Measurements from ENCODE around the gene ZIC2. TPM values are rescaled to one million over a fixed set of nuclear protein-coding genes. Genes with fewer than 3 reads are reported as not detected.

Gene ZIC2
- total RNA-seq, 1 experiment from 2014 or later, result 44.4 TPM

DNA sequence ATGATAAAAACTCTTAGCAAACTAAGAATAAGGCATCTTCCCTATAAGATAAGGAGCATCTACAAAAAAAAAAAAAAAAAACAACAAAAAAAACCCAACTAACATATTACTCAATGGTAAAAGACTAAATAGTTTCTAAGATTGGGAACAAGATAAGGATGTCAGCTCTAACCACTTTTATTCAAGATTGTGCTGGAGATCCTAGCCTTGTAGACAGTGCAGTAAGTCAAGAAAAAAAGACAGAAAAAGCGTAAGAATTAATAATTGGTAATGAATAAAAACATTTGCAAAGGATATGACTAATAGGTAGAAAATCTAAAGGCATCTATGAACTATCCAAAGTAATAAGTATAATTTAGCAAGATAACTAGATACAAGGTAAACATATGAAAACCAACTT is 33.0 kb downstream of the ZIC2 start:
- no peaks in the 10 kb centered on the region for H3K79me2 ChIP-seq (ENCODE audit: insufficient read depth, low read length)
- H3K27me3 ChIP-seq (ENCODE audit: insufficient read depth, low read length), result no peaks in the 10 kb centered on the region
- no peaks in the 10 kb centered on the region for H3K9me2 ChIP-seq (ENCODE audit: insufficient read depth)
- H4K20me1 ChIP-seq (ENCODE audit: insufficient read depth), result no peaks in the 10 kb centered on the region
- POLR2A ChIA-PET, result no interaction called here
- RAD21 ChIA-PET (ENCODE audit: low non-redundant PET in 1 of 2, low total read pairs in 2 of 2, uncharacterized antibody in 2 of 2, unreplicated experiment in 2 of 2), result no interaction called here
- no peak for TF ChIP-seq JUND (IDR thresholded peaks at IDR 0.05)
- no peak overlapping the region for H3K9ac ChIP-seq (ENCODE audit: low read length)
- no peak overlapping the region for H2AFZ ChIP-seq (ENCODE audit: low read depth, low read length, poor library complexity, severe bottlenecking)
- no peak overlapping the region for H3K4me2 ChIP-seq (ENCODE audit: low read length)
- ATAC-seq (no peak), DNase-seq (ENCODE audit: low read depth, low spot score) (no peak)
- CTCF ChIA-PET, result no interaction called here
- intact Hi-C loops (cut with micrococcal nuclease), result no loop called here
- no peak overlapping the region for H3K27ac ChIP-seq (ENCODE audit: low read depth, low read length)
- BruUV-seq (replicated peaks), result no TSS peak
- no peaks in the 10 kb centered on the region for H3K9me3 ChIP-seq (ENCODE audit: control insufficient read depth in 1 of 2, insufficient read depth in 1 of 2, low read depth in 1 of 2, low read length in 2 of 2)
- H3K36me3 ChIP-seq (ENCODE audit: control insufficient read depth in 1 of 2, insufficient read depth in 2 of 2, low read length in 2 of 2), result no peaks in the 10 kb centered on the region
- H3K4me3 ChIP-seq (replicated peaks in 1 of 2; ENCODE audit: low read depth in 1 of 2, low read length in 2 of 2), result no peak overlapping the region
- H3K4me1 ChIP-seq (ENCODE audit: control insufficient read depth in 1 of 2, insufficient read depth in 2 of 2, low read length in 2 of 2), result no peaks in the 10 kb centered on the region

DNA sequence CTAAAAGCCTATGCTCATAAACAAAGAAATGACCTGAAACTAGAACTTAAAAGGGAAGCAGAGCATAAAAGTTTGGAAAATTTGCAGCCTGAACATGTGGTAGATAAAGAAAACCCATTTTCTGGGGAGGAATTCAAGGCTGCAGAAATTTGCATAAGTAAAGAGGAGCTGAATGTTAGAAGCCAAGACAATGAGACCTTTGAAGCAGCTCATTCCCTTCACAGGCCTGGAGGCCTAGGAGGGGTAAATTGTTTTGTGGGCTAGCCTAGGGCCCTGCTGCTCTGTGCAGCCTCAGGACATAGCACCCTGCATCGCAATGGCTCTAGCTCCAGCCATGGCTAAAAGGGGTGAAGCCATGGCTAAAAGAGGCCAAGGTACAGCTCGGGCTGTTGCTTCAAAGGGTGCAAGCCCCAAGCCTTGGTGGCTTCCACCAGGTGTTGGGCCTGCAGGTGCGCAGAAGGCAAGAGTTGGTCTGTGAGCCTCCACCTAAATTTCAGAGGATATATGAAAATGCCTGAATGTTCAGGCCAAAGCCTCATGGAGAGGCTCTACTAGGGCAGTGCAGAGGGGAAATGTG is 38.3 kb downstream of the ZIC2 start:
- no TSS peak for BruUV-seq (replicated peaks)
- no peak overlapping the region for H2AFZ ChIP-seq (ENCODE audit: low read depth, low read length, poor library complexity, severe bottlenecking)
- H3K4me3 ChIP-seq (replicated peaks in 1 of 2; ENCODE audit: low read depth in 1 of 2, low read length in 2 of 2), result no peak overlapping the region
- H3K79me2 ChIP-seq (ENCODE audit: insufficient read depth, low read length), result no peaks in the 10 kb centered on the region
- no peak overlapping the region for H3K4me2 ChIP-seq (ENCODE audit: low read length)
- no peak overlapping the region for H3K27ac ChIP-seq (ENCODE audit: low read depth, low read length)
- no peaks in the 10 kb centered on the region for H3K4me1 ChIP-seq (ENCODE audit: control insufficient read depth in 1 of 2, insufficient read depth in 2 of 2, low read length in 2 of 2)
- H3K9me3 ChIP-seq (ENCODE audit: control insufficient read depth in 1 of 2, insufficient read depth in 1 of 2, low read depth in 1 of 2, low read length in 2 of 2), result no peaks in the 10 kb centered on the region
- ChIA-PET CTCF (no interaction called here), RAD21 (ENCODE audit: low non-redundant PET in 1 of 2, low total read pairs in 2 of 2, uncharacterized antibody in 2 of 2, unreplicated experiment in 2 of 2) (no interaction called here), POLR2A (no interaction called here)
- no peak for ATAC-seq
- DNase-seq (ENCODE audit: low read depth, low spot score), result no peak
- H4K20me1 ChIP-seq (ENCODE audit: insufficient read depth), result no peaks in the 10 kb centered on the region
- no peaks in the 10 kb centered on the region for H3K9me2 ChIP-seq (ENCODE audit: insufficient read depth)
- no peaks in the 10 kb centered on the region for H3K27me3 ChIP-seq (ENCODE audit: insufficient read depth, low read length)
- intact Hi-C loops (cut with micrococcal nuclease), result no loop called here
- H3K9ac ChIP-seq (ENCODE audit: low read length), result no peak overlapping the region
- TF ChIP-seq POLR2AphosphoS5 (IDR thresholded peaks at IDR 0.05; ENCODE audit: low read depth, low read length) (no peak), EZH2phosphoT487 (IDR thresholded peaks at IDR 0.05; ENCODE audit: borderline replicate concordance) (no peak), EZH2 (IDR thresholded peaks at IDR 0.05) (no peak), POLR2A (IDR thresholded peaks at IDR 0.05; ENCODE audit: borderline replicate concordance, extremely low read depth, insufficient read depth, insufficient read length) (no peak), ZFX (IDR thresholded peaks at IDR 0.05) (no peak), SP1 (IDR thresholded peaks at IDR 0.05; ENCODE audit: low read depth) (no peak), SRF (IDR thresholded peaks at IDR 0.05; ENCODE audit: low read depth) (no peak), ELF1 (IDR thresholded peaks at IDR 0.05; ENCODE audit: borderline replicate concordance, low read depth) (no peak), CEBPB (IDR thresholded peaks at IDR 0.05; ENCODE audit: low read depth) (no peak)
- TF ChIP-seq, protein P1, sequence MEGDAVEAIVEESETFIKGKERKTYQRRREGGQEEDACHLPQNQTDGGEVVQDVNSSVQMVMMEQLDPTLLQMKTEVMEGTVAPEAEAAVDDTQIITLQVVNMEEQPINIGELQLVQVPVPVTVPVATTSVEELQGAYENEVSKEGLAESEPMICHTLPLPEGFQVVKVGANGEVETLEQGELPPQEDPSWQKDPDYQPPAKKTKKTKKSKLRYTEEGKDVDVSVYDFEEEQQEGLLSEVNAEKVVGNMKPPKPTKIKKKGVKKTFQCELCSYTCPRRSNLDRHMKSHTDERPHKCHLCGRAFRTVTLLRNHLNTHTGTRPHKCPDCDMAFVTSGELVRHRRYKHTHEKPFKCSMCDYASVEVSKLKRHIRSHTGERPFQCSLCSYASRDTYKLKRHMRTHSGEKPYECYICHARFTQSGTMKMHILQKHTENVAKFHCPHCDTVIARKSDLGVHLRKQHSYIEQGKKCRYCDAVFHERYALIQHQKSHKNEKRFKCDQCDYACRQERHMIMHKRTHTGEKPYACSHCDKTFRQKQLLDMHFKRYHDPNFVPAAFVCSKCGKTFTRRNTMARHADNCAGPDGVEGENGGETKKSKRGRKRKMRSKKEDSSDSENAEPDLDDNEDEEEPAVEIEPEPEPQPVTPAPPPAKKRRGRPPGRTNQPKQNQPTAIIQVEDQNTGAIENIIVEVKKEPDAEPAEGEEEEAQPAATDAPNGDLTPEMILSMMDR (IDR thresholded peaks at IDR 0.05 in 2 of 3, conservative IDR thresholded peaks at IDR 0.05 in 1 of 3; ENCODE audit: borderline replicate concordance in 1 of 3, insufficient read depth in 1 of 3, low read depth in 2 of 3, low read length in 2 of 3), result no peak
- no peaks in the 10 kb centered on the region for H3K36me3 ChIP-seq (ENCODE audit: control insufficient read depth in 1 of 2, insufficient read depth in 2 of 2, low read length in 2 of 2)

Measured in HCT116 (cell line).